Keratinocyte (primary cell): ENCODE data around the gene CD27. TPM values are rescaled to one million over a fixed set of nuclear protein-coding genes. Genes with fewer than 3 reads are reported as not detected.

Experiments used
- DNase-seq: peaks from one replicate; pipeline ENCODE4 v3.0.0-alpha.2; 2011; ENCODE audit warnings: low read depth, missing footprints, low spot score
- FAIRE-seq: peaks from 2 replicates; lab custom pipeline; 2011; peaks lifted over from hg19 to GRCh38; lab: Jason Lieb, UNC
- H2AFZ ChIP-seq: 2 replicates; pipeline ENCODE4 v1.6.0; 2012; ENCODE audit warnings: low read length, control low read depth, inconsistent platforms; ENCODE audit not compliant: control insufficient read depth
- H3K27ac ChIP-seq: 2 replicates; pipeline ENCODE4 v1.5.1; 2011; ENCODE audit warnings: low read length; ENCODE audit not compliant: control insufficient read depth, insufficient read depth
- H3K27me3 ChIP-seq: 3 replicates; pipeline ENCODE4 v1.6.0; 2011; ENCODE audit warnings: low read length; ENCODE audit not compliant: control insufficient read depth, insufficient read depth; ENCODE audit errors: extremely low read depth
- H3K36me3 ChIP-seq, 2 experiments: 2 replicates in 1 of 2; 3 replicates in 1 of 2; pipeline ENCODE4 v1.5.1; 2011; ENCODE audit warnings: low read length in 2 of 2, mild to moderate bottlenecking in 1 of 2; ENCODE audit not compliant: control insufficient read depth in 2 of 2, insufficient read depth in 2 of 2; ENCODE audit errors: extremely low read depth in 1 of 2
- H3K4me1 ChIP-seq: 3 replicates; pipeline ENCODE4 v1.5.1; 2011; ENCODE audit warnings: low read length; ENCODE audit not compliant: control insufficient read depth, insufficient read depth; ENCODE audit errors: extremely low read depth
- H3K4me2 ChIP-seq: 3 replicates; pipeline ENCODE4 v1.6.0; 2011; ENCODE audit warnings: low read depth, low read length; ENCODE audit not compliant: control insufficient read depth, insufficient read depth; ENCODE audit errors: extremely low read depth
- H3K4me3 ChIP-seq, 3 experiments: fragments of 200-600 bp in 1 of 3; sonication (generic) in 1 of 3; 2 replicates in 2 of 3; 3 replicates in 1 of 3; pipeline ENCODE4 v1.5.1; 2011 to 2016; ENCODE audit warnings: low read length in 3 of 3, mild to moderate bottlenecking in 3 of 3, control low read depth in 2 of 3, inconsistent platforms in 1 of 3, low read depth in 1 of 3, mixed read lengths in 1 of 3, mixed run types in 1 of 3, moderate library complexity in 1 of 3; ENCODE audit not compliant: control insufficient read depth in 2 of 3, insufficient read depth in 2 of 3; ENCODE audit errors: extremely low read depth in 1 of 3
- H3K79me2 ChIP-seq: 2 replicates; pipeline ENCODE4 v1.6.0; 2012; ENCODE audit warnings: low read length; ENCODE audit not compliant: control insufficient read depth, insufficient read depth
- H3K9ac ChIP-seq: 3 replicates; pipeline ENCODE4 v1.6.0; 2011; ENCODE audit warnings: low read length; ENCODE audit not compliant: control insufficient read depth, insufficient read depth; ENCODE audit errors: extremely low read depth
- H3K9me1 ChIP-seq: 3 replicates; pipeline ENCODE4 v1.6.0; 2011; ENCODE audit warnings: low read length; ENCODE audit not compliant: control insufficient read depth, insufficient read depth; ENCODE audit errors: extremely low read depth
- H3K9me3 ChIP-seq: 2 replicates; pipeline ENCODE4 v1.5.1; 2012; ENCODE audit warnings: low read depth, low read length; ENCODE audit not compliant: control insufficient read depth
- H4K20me1 ChIP-seq: 3 replicates; pipeline ENCODE4 v1.6.0; 2011; ENCODE audit warnings: low read length; ENCODE audit not compliant: control insufficient read depth, insufficient read depth; ENCODE audit errors: extremely low read depth
- EZH2 ChIP-seq: IDR thresholded peaks from one replicate; pipeline ENCODE4 v1.6.1; 2012; ENCODE audit warnings: inconsistent platforms, mild to moderate bottlenecking, low read length, moderate library complexity
- dilution Hi-C: fragments of 300-500 bp; cut with MboI; formaldehyde crosslinking; loops from one replicate; pipeline ENCODE4 v1.7.0; 2020; ENCODE audit warnings: low sequenced_read_pairs; ENCODE audit not compliant: extremely low pct_ligation_motif_present
- polyA plus RNA-seq, 5 experiments: library from polyadenylated mRNA; depleted of rRNA in 3 of 5; stranded (reverse) in 3 of 5; stranded (forward) in 1 of 5; unstranded in 1 of 5; fragments of >200 nt; gene quantifications; 1 replicate in 1 of 5; 2 replicates in 3 of 5; 3 replicates in 1 of 5; pipeline versions ENCODE4 v1.2.1 to v1.2.3, GENCODE V29; 2011 to 2012; ENCODE audit warnings: missing spikeins in 2 of 5, low read depth in 1 of 5, low replicate concordance in 1 of 5
- TF ChIP-seq, protein P1 (sequence below), 3 experiments: IDR thresholded peaks in 1 of 3; conservative IDR thresholded peaks in 1 of 3; optimal IDR thresholded peaks in 1 of 3; 2 replicates in 2 of 3; 3 replicates in 1 of 3; pipeline versions ENCODE3 to v1.5.1; 2011; ENCODE audit warnings: low read length in 3 of 3, mild to moderate bottlenecking in 3 of 3, moderate library complexity in 2 of 3, control low read depth in 1 of 3, inconsistent platforms in 1 of 3; ENCODE audit not compliant: insufficient read depth in 2 of 3; ENCODE audit errors: extremely low read depth in 1 of 3

CD27 gene
- polyA plus RNA-seq, 1 donor (not counting 4 experiments of a cell fraction or from before 2014, with no cell fraction given): not detected

DNA sequence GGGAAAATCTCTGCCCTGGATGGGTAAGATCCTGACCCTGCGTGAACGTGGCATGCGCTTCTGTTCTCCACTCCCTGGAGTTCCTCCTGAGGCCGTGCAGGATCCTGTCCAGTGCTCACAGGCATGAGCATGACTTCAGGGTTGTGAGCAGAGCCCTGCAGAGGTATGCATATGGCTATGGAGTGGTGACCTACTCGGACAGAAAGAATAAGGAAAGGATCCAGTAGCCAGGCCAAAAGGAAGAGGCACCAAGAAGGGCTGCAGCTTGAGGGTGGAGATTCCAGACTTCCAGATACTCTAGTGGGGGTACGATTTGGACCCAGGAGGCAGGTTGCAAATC lies 20.8 kb upstream of the CD27 start:
- Histone ChIP-seq H3K79me2 (no peaks in the 10 kb centered on the region), H3K4me2 (no peak overlapping the region), H3K4me3 (no peak overlapping the region), H3K27me3 (no peaks in the 10 kb centered on the region), H3K4me1 (no peaks in the 10 kb centered on the region), H3K9me1 (no peaks in the 10 kb centered on the region), H4K20me1 (no peaks in the 10 kb centered on the region), H3K27ac (no peak overlapping the region), H2AFZ (no peak overlapping the region), H3K9ac (no peak overlapping the region), H3K9me3 (no peaks in the 10 kb centered on the region), H3K36me3 (no peaks in the 10 kb centered on the region)
- DNase-seq (no peak), FAIRE-seq (no peak)
- TF ChIP-seq, protein P1, sequence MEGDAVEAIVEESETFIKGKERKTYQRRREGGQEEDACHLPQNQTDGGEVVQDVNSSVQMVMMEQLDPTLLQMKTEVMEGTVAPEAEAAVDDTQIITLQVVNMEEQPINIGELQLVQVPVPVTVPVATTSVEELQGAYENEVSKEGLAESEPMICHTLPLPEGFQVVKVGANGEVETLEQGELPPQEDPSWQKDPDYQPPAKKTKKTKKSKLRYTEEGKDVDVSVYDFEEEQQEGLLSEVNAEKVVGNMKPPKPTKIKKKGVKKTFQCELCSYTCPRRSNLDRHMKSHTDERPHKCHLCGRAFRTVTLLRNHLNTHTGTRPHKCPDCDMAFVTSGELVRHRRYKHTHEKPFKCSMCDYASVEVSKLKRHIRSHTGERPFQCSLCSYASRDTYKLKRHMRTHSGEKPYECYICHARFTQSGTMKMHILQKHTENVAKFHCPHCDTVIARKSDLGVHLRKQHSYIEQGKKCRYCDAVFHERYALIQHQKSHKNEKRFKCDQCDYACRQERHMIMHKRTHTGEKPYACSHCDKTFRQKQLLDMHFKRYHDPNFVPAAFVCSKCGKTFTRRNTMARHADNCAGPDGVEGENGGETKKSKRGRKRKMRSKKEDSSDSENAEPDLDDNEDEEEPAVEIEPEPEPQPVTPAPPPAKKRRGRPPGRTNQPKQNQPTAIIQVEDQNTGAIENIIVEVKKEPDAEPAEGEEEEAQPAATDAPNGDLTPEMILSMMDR (optimal IDR thresholded peaks at IDR 0.05 in 1 of 3, IDR thresholded peaks at IDR 0.05 in 1 of 3, conservative IDR thresholded peaks at IDR 0.05 in 1 of 3; ENCODE audit: extremely low read depth in 1 of 3, insufficient read depth in 2 of 3, low read length in 3 of 3): no peak
- no peak for TF ChIP-seq EZH2
- dilution Hi-C loops: no loop called here

GRCh38 chr12:6424866-6425265 lies 19.9 kb upstream of the CD27 start:
- Histone ChIP-seq H3K9me3 (no peaks in the 10 kb centered on the region), H3K4me3 (no peak overlapping the region), H2AFZ (no peak overlapping the region), H3K27ac (no peak overlapping the region), H4K20me1 (no peaks in the 10 kb centered on the region), H3K79me2 (no peaks in the 10 kb centered on the region), H3K4me1 (no peaks in the 10 kb centered on the region), H3K9ac (no peak overlapping the region), H3K36me3 (no peaks in the 10 kb centered on the region), H3K9me1 (no peaks in the 10 kb centered on the region), H3K27me3 (no peaks in the 10 kb centered on the region), H3K4me2 (no peak overlapping the region)
- FAIRE-seq: no peak
- TF ChIP-seq, protein P1 (optimal IDR thresholded peaks at IDR 0.05 in 1 of 3, IDR thresholded peaks at IDR 0.05 in 1 of 3, conservative IDR thresholded peaks at IDR 0.05 in 1 of 3; ENCODE audit: extremely low read depth in 1 of 3, insufficient read depth in 2 of 3, low read length in 3 of 3): no peak
- TF ChIP-seq EZH2: no peak
- dilution Hi-C loops: no loop called here
- DNase-seq: no peak
